ENCODE data around the gene PLEKHA3.

The PLEKHA3 gene

GRCh38 chr2:178517496-178517895 lies 37.2 kb downstream of the PLEKHA3 start:
- Histone ChIP-seq H3K9me3 (ENCODE audit: insufficient read depth, low read depth, low read length) (no peaks in the 10 kb centered on the region), H3K79me2 (ENCODE audit: insufficient read depth, low read length) (no peaks in the 10 kb centered on the region), H3K9ac (ENCODE audit: low read depth, low read length, poor library complexity, severe bottlenecking) (no peak overlapping the region), H3F3A (ENCODE audit: low read depth) (no peaks in the 10 kb centered on the region), H3K9me2 (replicated peaks; ENCODE audit: low read depth, low read length) (no peaks in the 10 kb centered on the region), H3K27me3 (ENCODE audit: insufficient read depth, low read length, poor library complexity, severe bottlenecking) (no peaks in the 10 kb centered on the region), H2AFZ (ENCODE audit: low read length) (no peak overlapping the region), H3K36me3 (ENCODE audit: insufficient read depth, low read length) (peaks cover 8% of the 10 kb centered on the region; the same call in 1 of the 2 replicates), H3K4me1 (ENCODE audit: insufficient read depth, low read length, poor library complexity, severe bottlenecking) (peaks cover 6% of the 10 kb centered on the region), H3K4me3 (ENCODE audit: low read length, poor library complexity, severe bottlenecking) (no peak overlapping the region), H4K20me1 (ENCODE audit: insufficient read depth, low read length, poor library complexity, severe bottlenecking) (no peaks in the 10 kb centered on the region), H3K4me2 (ENCODE audit: low read depth, low read length, poor library complexity, severe bottlenecking) (no peak overlapping the region)
- TF ChIP-seq EZH2phosphoT487 (IDR thresholded peaks at IDR 0.05; ENCODE audit: borderline replicate concordance) = no peak
- no peak for TF ChIP-seq CTCF (conservative IDR thresholded peaks at IDR 0.05; ENCODE audit: low read length)

GRCh38 chr2:178521304-178522150 lies 41.3 kb downstream of the PLEKHA3 start:
- H3K9me2 ChIP-seq (replicated peaks; ENCODE audit: low read depth, low read length) = no peaks in the 10 kb centered on the region
- no peak overlapping the region for H3K9ac ChIP-seq (ENCODE audit: low read depth, low read length, poor library complexity, severe bottlenecking)
- no peaks in the 10 kb centered on the region for H3F3A ChIP-seq (ENCODE audit: low read depth)
- H3K36me3 ChIP-seq (ENCODE audit: insufficient read depth, low read length) = peaks cover 11% of the 10 kb centered on the region; the same call in 1 of the 2 replicates
- no peaks in the 10 kb centered on the region for H3K27me3 ChIP-seq (ENCODE audit: insufficient read depth, low read length, poor library complexity, severe bottlenecking)
- no peak overlapping the region for H3K4me3 ChIP-seq (ENCODE audit: low read length, poor library complexity, severe bottlenecking)
- TF ChIP-seq CTCF (conservative IDR thresholded peaks at IDR 0.05; ENCODE audit: low read length) (no peak), EZH2phosphoT487 (IDR thresholded peaks at IDR 0.05; ENCODE audit: borderline replicate concordance) (no peak)
- no peak overlapping the region for H2AFZ ChIP-seq (ENCODE audit: low read length)
- no peaks in the 10 kb centered on the region for H4K20me1 ChIP-seq (ENCODE audit: insufficient read depth, low read length, poor library complexity, severe bottlenecking)
- no peaks in the 10 kb centered on the region for H3K79me2 ChIP-seq (ENCODE audit: insufficient read depth, low read length)
- H3K4me2 ChIP-seq (ENCODE audit: low read depth, low read length, poor library complexity, severe bottlenecking) = no peak overlapping the region
- no peaks in the 10 kb centered on the region for H3K9me3 ChIP-seq (ENCODE audit: insufficient read depth, low read depth, low read length)
- H3K4me1 ChIP-seq (ENCODE audit: insufficient read depth, low read length, poor library complexity, severe bottlenecking) = no peaks in the 10 kb centered on the region

GRCh38 chr2:178522950-178523595 lies 42.8 kb downstream of the PLEKHA3 start:
- Histone ChIP-seq H3F3A (ENCODE audit: low read depth) (no peaks in the 10 kb centered on the region), H3K4me3 (ENCODE audit: low read length, poor library complexity, severe bottlenecking) (no peak overlapping the region), H3K79me2 (ENCODE audit: insufficient read depth, low read length) (no peaks in the 10 kb centered on the region), H3K9me3 (ENCODE audit: insufficient read depth, low read depth, low read length) (no peaks in the 10 kb centered on the region), H3K27me3 (ENCODE audit: insufficient read depth, low read length, poor library complexity, severe bottlenecking) (no peaks in the 10 kb centered on the region), H2AFZ (ENCODE audit: low read length) (no peak overlapping the region), H3K9ac (ENCODE audit: low read depth, low read length, poor library complexity, severe bottlenecking) (no peak overlapping the region), H3K9me2 (replicated peaks; ENCODE audit: low read depth, low read length) (no peaks in the 10 kb centered on the region), H3K4me1 (ENCODE audit: insufficient read depth, low read length, poor library complexity, severe bottlenecking) (no peaks in the 10 kb centered on the region), H4K20me1 (ENCODE audit: insufficient read depth, low read length, poor library complexity, severe bottlenecking) (no peaks in the 10 kb centered on the region), H3K36me3 (ENCODE audit: insufficient read depth, low read length) (peaks cover 8% of the 10 kb centered on the region; the same call in 1 of the 2 replicates), H3K4me2 (ENCODE audit: low read depth, low read length, poor library complexity, severe bottlenecking) (no peak overlapping the region)
- peak; percentile 64 for TF ChIP-seq CTCF (conservative IDR thresholded peaks at IDR 0.05; ENCODE audit: low read length)
- TF ChIP-seq EZH2phosphoT487 (IDR thresholded peaks at IDR 0.05; ENCODE audit: borderline replicate concordance) = no peak
